NCI-H2029 treated with DMSO at 0.1 percent for 48 hours (cell line): ENCODE data around the gene ARHGAP5.
A peak's percentile ranks its signal among the peaks of the same experiment; 100 is the strongest.

Experiments used
- DNase-seq: peaks from one replicate; lab custom pipeline; 2025; lab: John Stamatoyannopoulos, UW

The ARHGAP5 gene, protein sequence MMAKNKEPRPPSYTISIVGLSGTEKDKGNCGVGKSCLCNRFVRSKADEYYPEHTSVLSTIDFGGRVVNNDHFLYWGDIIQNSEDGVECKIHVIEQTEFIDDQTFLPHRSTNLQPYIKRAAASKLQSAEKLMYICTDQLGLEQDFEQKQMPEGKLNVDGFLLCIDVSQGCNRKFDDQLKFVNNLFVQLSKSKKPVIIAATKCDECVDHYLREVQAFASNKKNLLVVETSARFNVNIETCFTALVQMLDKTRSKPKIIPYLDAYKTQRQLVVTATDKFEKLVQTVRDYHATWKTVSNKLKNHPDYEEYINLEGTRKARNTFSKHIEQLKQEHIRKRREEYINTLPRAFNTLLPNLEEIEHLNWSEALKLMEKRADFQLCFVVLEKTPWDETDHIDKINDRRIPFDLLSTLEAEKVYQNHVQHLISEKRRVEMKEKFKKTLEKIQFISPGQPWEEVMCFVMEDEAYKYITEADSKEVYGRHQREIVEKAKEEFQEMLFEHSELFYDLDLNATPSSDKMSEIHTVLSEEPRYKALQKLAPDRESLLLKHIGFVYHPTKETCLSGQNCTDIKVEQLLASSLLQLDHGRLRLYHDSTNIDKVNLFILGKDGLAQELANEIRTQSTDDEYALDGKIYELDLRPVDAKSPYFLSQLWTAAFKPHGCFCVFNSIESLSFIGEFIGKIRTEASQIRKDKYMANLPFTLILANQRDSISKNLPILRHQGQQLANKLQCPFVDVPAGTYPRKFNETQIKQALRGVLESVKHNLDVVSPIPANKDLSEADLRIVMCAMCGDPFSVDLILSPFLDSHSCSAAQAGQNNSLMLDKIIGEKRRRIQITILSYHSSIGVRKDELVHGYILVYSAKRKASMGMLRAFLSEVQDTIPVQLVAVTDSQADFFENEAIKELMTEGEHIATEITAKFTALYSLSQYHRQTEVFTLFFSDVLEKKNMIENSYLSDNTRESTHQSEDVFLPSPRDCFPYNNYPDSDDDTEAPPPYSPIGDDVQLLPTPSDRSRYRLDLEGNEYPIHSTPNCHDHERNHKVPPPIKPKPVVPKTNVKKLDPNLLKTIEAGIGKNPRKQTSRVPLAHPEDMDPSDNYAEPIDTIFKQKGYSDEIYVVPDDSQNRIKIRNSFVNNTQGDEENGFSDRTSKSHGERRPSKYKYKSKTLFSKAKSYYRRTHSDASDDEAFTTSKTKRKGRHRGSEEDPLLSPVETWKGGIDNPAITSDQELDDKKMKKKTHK (N-terminal part only)

DNA sequence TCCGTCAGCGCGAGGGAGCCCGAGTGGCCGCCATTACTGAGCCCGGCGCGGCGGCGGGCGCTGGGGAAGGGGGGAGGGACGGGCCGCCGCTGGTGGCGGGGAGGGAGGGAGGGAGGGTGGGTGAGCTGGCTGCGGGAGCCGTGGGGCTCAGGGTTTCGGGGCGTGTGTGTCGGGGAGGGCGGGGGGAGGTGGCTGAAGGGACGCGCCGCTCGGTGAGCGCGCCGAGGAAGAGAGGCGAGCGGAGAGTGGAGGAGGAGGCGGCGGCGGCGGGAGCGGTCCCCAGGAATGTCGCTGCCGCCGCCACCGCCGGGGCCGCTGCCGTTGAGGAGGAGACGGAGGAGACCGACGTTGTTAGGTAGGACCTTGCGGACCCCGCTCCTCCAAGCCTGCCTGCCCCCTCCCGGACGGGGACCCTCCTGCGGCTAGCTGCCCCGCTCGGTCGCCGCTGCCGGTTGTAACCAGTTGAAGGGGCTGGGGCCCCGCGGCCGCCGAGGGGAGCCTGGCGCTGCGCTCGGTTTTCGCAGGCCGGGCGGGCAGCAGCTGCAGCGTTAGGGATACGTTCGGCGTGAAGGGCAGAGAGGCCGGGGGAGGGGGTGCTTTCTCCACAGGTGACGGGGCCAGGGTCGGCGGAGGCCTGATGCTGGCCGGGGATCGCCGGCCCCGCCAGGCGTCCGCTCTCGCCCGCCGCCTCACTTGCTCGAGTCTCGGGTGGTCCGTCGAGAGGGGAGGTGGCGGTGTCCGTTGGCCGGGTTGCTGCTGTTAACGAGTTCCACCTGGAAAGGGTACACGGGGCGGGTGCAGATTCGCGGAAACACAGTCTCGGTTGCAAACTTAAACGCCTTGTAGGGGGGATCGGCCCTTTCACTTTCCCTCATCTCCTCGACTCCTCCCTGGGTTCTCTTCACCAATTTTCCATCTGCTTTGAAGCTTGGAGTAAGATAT, at the start of gene ARHGAP5:
Gene ARHGAP5 (plus strand): TSS at position 224 of the 942 bp plus-strand sequence. CDS start 13,366 bp downstream, outside the sequence.
- DNase-seq: peak; percentile 95

- DNase-seq: no peak
Observed at GRCh38 chr14:32028599-32028998, 48.5 kb upstream of the ARHGAP5 start.

- DNase-seq: no peak
Observed at GRCh38 chr14:32033543-32033942, 43.6 kb upstream of the ARHGAP5 start.

GRCh38 chr14:32038876-32039275, 38.2 kb upstream of the ARHGAP5 start:
- DNase-seq: peak; percentile 78

DNA sequence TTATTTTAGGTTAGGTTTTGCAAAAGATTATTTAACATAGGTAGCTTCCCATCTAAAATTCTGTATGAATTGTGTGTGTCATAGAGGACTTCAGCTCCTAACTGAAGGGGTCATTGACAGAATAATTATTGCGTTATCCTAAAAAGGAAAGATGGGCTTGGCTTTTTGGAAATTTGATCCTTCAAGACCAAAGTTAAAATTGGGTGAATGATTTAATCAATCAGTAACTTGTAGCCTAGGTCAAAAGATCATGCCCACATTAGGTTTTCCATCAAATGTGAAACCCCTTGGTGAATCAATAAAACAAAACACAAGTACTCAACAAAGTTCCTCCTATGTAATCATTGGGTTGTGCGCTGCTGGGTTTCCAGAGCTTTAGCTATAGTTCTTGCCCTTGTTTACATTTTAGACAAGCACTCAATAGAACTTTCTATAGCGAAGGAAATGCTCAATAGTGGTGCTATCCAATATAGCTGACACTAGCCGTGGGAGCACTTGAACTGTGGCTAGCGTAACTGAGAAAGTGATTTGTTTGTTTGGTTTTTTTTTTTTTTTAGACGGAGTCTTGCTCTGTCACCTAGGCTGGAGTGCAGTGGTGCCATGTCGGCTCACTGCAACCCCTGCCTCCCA, 37.6 kb upstream of the ARHGAP5 start:
- no peak for DNase-seq

DNA sequence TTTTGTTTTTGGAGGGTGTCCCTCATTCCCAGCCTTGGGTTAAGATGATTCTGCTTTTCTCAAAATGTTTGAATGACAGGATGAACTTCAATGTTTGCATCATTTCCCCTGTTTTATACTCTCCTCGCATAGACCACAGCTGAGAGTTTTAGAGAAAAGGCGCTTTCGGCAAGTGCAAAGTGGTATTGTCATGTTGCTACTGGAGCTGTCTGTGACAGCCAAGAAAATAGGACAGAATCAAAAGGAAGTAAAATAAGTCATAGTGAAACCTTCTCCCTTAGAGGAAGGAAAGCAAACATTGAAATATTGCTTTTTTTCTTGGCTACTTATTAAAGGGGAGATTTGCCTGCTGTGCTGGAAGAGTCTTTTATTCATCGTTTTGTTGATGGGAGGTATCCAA, 33.5 kb upstream of the ARHGAP5 start:
- DNase-seq: no peak

DNA sequence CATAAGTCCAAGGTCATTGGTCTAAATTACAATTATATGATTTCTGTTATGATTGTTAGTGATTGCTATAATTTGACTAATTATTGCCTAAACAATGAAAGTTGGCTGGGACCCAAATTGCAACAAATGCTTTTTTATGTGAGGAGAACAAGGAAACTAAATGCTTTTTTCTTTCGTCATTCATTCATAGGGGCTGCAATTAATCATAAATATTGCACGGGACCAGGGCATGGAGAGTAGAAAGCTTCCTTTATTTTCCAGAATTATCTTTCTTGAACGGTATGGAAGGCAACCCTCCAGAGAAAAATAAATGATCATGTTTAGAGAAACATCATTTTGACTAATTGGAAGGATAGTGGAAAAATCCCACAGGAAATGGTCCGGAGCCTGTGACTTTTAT, 32.6 kb upstream of the ARHGAP5 start:
- no peak for DNase-seq

DNA sequence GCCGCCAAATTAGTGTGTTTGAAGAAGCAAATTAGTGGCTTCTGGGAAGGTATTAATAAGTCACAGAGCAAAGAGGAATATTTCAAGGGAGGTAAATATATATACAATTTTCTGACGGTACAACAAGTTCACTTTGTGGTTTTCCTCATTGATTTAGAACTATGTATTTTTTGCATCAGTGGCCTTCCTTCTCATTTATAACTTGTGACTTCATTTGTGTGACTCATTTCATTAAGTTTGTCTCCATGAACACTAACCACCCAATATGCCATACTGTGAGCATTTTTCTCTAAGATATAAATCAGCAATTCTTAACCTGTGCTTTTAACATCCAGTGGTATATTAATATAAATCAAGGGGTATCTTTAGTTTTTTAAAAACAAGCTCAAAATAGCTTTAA, 29.3 kb upstream of the ARHGAP5 start:
- DNase-seq: no peak

GRCh38 chr14:32049361-32050088, 27.6 kb upstream of the ARHGAP5 start:
- DNase-seq: no peak

DNA sequence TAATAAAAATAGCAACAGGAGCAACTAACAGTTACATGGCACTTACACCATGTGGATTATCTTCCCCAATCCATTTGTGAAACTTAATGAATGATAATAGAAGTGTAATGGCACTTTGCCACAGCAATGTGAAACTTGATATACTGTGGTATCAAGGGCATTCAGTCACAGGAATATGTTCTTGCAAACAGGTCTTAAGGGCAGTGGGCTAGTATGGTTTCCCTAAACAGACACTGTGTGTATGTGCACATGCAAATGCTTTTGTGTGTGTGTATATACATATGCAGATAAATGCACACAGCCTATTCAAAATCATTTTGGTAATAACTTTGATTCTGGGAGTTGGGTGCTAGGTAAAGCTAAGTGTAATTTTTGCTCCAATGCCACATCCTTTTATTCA, 26.2 kb upstream of the ARHGAP5 start:
- peak; percentile 73 for DNase-seq

- DNase-seq: no peak
Observed at GRCh38 chr14:32054536-32054935, 22.6 kb upstream of the ARHGAP5 start.

GRCh38 chr14:32055175-32055574, 21.9 kb upstream of the ARHGAP5 start:
- no peak for DNase-seq

DNA sequence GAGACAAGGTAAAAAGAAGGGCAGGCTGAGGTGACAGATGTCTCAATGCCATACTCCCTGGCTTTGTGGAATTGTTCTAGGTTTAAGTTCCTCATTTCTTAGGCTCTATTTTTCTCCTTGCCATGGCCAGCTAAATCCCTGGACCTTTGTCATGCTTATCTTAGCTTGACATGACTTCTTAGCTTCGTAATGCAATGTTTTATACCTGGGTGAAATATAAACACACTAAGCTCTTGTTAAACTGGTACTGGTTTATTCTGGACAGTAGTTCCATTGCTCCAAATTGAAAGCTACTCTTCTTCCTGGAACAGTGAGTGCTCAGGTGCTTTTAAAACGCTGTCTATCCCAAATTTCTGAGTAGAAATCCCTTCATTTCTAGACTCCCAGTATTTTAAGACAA, 17.4 kb upstream of the ARHGAP5 start:
- no peak for DNase-seq

DNA sequence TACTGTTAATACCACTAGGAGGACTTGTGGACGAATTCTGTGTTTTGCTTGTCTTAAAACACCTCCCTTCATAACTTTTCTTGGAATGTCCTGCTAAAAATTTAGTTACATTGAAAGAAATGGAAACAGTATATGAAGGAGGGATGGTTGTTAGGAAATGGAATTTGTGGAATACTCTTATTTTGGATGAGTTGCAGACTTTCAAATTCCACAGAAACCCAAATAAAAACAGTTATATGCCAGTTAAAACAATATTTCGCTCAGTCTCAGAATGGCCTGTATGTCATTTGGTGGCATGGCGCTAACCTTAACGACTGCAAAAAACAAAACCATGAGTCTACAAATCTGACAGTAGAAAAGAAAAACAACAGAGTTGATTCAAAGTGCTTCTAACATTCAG, 12.2 kb upstream of the ARHGAP5 start:
- DNase-seq: no peak

DNA sequence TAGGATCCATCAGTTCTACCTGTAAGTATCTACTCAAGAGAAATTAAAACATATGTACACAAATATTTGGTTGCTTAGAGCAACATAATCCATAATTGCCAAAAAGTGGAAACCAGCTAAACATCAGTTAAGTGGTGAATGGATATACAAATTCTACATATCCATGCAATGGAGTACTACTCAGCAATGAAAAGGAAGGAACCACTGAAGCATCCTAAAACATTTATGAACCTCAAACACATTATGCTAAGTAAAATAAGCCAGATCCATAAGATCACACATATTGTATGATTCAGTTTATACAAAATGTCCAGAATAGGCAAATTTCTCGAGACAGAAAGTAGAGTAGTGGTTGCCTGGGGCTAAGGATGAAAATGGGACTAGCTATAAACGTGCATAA, 8.4 kb upstream of the ARHGAP5 start:
- no peak for DNase-seq

DNA sequence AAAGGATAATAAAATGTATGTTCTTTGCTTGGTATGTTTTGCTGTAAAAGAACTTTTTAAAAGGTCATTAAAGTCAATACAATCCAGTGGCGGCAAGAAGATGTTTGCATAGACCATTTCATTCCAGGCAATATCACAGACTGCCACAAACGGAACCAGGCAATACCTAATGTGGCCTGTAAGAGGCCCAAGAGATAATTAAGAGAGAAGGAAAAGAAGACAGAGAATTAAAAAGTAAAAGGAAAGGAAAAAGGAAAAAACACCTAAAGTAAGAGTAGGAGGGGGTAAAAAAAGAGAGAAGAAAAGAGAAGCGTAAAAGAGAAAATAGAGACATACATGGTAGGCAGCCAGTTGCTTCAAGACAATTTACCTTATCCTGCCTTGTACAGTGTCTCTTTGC, 6.8 kb upstream of the ARHGAP5 start:
- no peak for DNase-seq

- DNase-seq: no peak
Observed at GRCh38 chr14:32072676-32073075, 4.4 kb upstream of the ARHGAP5 start.

GRCh38 chr14:32073537-32074189, 3.4 kb upstream of the ARHGAP5 start:
- peak; percentile 99 for DNase-seq

- no peak for DNase-seq
Observed at GRCh38 chr14:32074887-32075572, 2.1 kb upstream of the ARHGAP5 start.
